Measurements from ENCODE around the gene CUTC. TPM values are rescaled to one million over a fixed set of nuclear protein-coding genes. Genes with fewer than 3 reads are reported as not detected.
A peak's percentile ranks its signal among the peaks of the same experiment; 100 is the strongest.

The CUTC gene, protein sequence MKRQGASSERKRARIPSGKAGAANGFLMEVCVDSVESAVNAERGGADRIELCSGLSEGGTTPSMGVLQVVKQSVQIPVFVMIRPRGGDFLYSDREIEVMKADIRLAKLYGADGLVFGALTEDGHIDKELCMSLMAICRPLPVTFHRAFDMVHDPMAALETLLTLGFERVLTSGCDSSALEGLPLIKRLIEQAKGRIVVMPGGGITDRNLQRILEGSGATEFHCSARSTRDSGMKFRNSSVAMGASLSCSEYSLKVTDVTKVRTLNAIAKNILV
- total RNA-seq, result 25.4 and 27.5 TPM in 2 replicates

DNA sequence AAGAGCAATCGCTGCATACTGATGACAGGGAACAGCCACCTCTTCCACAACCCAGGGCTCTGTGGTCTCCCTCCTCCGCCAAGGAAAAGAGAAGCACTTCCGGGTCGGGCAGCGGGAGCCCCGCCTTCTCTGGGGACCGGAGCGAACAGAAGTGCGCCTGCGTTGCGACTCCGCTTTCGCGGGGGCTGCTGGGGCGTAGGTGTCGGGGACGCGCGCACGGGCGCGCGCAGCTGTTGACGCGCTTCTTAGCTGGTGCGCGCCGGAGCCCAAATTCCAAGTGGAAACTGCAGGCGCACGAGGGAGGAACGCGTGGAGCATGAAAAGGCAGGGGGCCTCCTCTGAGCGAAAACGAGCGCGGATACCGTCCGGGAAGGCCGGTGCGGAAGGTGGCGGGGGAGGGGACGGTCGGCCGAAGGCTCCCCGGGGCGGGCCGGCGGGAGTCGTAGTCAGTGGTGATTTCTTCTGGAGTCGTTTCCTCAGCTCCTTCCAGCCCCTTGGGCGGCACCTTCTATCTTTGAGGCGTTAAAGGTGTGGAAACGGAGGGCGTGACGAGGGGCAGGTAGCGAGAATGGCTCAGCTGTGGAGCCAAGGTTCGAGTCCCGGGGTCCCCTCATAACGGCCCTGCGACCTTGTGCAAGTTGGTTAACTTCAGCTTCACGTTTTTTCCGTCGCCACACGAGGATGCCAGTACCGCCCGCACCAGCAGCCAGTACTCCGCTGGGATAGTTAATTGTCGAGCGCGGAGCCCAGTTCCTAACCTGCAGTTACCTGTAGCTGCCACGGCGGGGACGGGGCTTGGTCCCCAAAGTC lies at the start of gene CUTC, which contains the start of gene COX15:
Gene CUTC, plus strand, starts transcription at position 202 of the 810 bp plus-strand sequence. Its CDS starts 115 bp downstream, at position 317.
Gene COX15, minus strand, starts transcription at position 95 of the 810 bp plus-strand sequence. Its CDS starts 78 bp downstream, at position 17.
- Mint-ChIP-seq H3K36me3 (ENCODE audit: low read depth) (peaks cover 46% of the 10 kb centered on the region), H3K27ac (peak within 1 kb of the TSS; percentile 99), H3K4me1 (peaks cover 31% of the 10 kb centered on the region), H3K4me3 (peak within 1 kb of the TSS; percentile 100), H3K9me3 (no peaks in the 10 kb centered on the region), H3K27me3 (no peaks in the 10 kb centered on the region)
- ATAC-seq (ENCODE audit: low read depth) (peak; percentile 88), DNase-seq (peak; percentile 91)
- intact Hi-C loops (cut with micrococcal nuclease), result loop anchor here (1.0 to 5.0 kb wide), 8 partner anchors 73 to 1600 kb away; partner anchors contain the start of genes DNMBP, ENTPD7, ERLIN1 and GOT1
- ChIA-PET POLR2A (interaction anchor here (0.6 to 2.2 kb wide), 15 partner anchors 67 to 1309 kb away, joined by 3 to 19 read pairs (median 4); partner anchors contain the start of genes ENTPD7, GOT1, HIF1AN and SLC25A28), CTCF (interaction anchor here (0.6 to 1.6 kb wide), 4 partner anchors 9 to 296 kb away, joined by 3 to 6 read pairs (median 4); no protein-coding TSS in a partner anchor)
- TF ChIP-seq CTCF (IDR thresholded peaks at IDR 0.05), result no peak

- POLR2A ChIA-PET, result no interaction called here
- no peak overlapping the region for H3K27ac Mint-ChIP-seq
Observed at GRCh38 chr10:99682752-99683151, 49.3 kb upstream of the CUTC start.

DNA sequence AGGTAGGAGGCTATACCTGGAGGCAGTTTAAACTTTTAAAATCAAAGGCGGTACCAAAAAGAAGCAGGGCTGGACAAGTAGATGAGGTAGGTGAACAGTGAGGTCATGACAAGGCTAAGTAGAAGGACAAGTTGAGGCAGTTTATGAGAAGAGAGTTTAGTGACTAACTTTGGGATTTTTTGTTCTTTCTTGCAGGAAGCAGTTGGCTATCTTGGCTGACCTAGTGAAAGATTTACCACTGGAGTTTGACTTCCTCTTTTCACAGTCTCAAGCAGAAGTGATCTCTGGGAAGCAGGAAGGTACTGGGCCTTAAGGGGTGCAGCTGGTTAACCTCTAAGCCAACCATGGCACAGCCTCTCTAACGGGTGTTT lies 46.5 kb upstream of the CUTC start:
- H3K27me3 Mint-ChIP-seq, result no peaks in the 10 kb centered on the region
- no peaks in the 10 kb centered on the region for H3K9me3 Mint-ChIP-seq
- H3K27ac Mint-ChIP-seq, result no peak overlapping the region
- intact Hi-C loops (cut with micrococcal nuclease), result no loop called here
- ChIA-PET CTCF (no interaction called here), POLR2A (no interaction called here)
- no peak overlapping the region for H3K4me3 Mint-ChIP-seq
- DNase-seq (no peak), ATAC-seq (ENCODE audit: low read depth) (peak; percentile 25)
- no peak for TF ChIP-seq CTCF (IDR thresholded peaks at IDR 0.05)
- H3K4me1 Mint-ChIP-seq, result peaks cover 8% of the 10 kb centered on the region
- peaks cover 14% of the 10 kb centered on the region for H3K36me3 Mint-ChIP-seq (ENCODE audit: low read depth)

More at GRCh38 chr10:99682752-99683151, 49.3 kb upstream of the CUTC start:
- no peaks in the 10 kb centered on the region for H3K9me3 Mint-ChIP-seq
- H3K27me3 Mint-ChIP-seq, result no peaks in the 10 kb centered on the region
- peaks cover 8% of the 10 kb centered on the region for H3K4me1 Mint-ChIP-seq
- CTCF ChIA-PET, result no interaction called here
- intact Hi-C loops (cut with micrococcal nuclease), result no loop called here
- no peak for TF ChIP-seq CTCF (IDR thresholded peaks at IDR 0.05)
- no peak overlapping the region for H3K4me3 Mint-ChIP-seq
- DNase-seq (no peak), ATAC-seq (ENCODE audit: low read depth) (peak; percentile 18)
- H3K36me3 Mint-ChIP-seq (ENCODE audit: low read depth), result peaks cover 21% of the 10 kb centered on the region

GRCh38 chr10:99689461-99689860 lies 42.6 kb upstream of the CUTC start:
- Mint-ChIP-seq H3K36me3 (ENCODE audit: low read depth) (peaks cover 31% of the 10 kb centered on the region), H3K27me3 (no peaks in the 10 kb centered on the region), H3K27ac (no peak overlapping the region), H3K9me3 (no peaks in the 10 kb centered on the region), H3K4me1 (peaks cover 8% of the 10 kb centered on the region), H3K4me3 (no peak overlapping the region)
- ATAC-seq (ENCODE audit: low read depth), result no peak
- intact Hi-C loops (cut with micrococcal nuclease), result no loop called here
- no peak for DNase-seq
- TF ChIP-seq CTCF (IDR thresholded peaks at IDR 0.05), result no peak
- ChIA-PET POLR2A (no interaction called here), CTCF (no interaction called here)

Measured in activated B cell treated with CpG ODN at 0.5 μM for 24 hours (primary cell).